ENCODE measurements around the gene BRINP1.
A peak's percentile ranks its signal among the peaks of the same experiment; 100 is the strongest.

Gene BRINP1

DNA sequence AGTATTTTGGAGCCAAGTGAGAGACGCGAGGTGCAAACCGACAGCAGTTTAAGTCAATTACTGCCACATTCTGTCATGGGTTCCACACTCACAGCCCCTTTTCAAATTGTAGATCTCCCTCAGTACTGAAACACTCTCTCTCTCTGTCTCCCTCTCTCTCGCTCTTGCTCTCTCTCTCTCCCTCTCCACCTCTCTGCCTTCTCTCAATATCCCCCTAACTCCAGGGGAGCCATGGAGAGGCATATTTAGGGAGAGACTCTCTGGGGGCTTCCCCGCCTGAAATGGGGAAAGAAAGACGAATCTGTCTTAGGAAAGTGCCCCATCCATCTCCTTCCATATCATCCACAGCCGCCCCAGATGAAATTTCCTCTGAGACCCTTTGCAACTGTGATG, 1.6 kb downstream of the BRINP1 start:
- H3K4me3 ChIP-seq (replicated peaks in 1 of 2; ENCODE audit: low read depth in 2 of 2, low read length in 2 of 2): no peak overlapping the region
- DNase-seq (ENCODE audit: low read depth in 2 of 2): no peak
- TF ChIP-seq, protein P1, sequence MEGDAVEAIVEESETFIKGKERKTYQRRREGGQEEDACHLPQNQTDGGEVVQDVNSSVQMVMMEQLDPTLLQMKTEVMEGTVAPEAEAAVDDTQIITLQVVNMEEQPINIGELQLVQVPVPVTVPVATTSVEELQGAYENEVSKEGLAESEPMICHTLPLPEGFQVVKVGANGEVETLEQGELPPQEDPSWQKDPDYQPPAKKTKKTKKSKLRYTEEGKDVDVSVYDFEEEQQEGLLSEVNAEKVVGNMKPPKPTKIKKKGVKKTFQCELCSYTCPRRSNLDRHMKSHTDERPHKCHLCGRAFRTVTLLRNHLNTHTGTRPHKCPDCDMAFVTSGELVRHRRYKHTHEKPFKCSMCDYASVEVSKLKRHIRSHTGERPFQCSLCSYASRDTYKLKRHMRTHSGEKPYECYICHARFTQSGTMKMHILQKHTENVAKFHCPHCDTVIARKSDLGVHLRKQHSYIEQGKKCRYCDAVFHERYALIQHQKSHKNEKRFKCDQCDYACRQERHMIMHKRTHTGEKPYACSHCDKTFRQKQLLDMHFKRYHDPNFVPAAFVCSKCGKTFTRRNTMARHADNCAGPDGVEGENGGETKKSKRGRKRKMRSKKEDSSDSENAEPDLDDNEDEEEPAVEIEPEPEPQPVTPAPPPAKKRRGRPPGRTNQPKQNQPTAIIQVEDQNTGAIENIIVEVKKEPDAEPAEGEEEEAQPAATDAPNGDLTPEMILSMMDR (IDR thresholded peaks at IDR 0.05; ENCODE audit: low read depth, low read length): no peak

DNA sequence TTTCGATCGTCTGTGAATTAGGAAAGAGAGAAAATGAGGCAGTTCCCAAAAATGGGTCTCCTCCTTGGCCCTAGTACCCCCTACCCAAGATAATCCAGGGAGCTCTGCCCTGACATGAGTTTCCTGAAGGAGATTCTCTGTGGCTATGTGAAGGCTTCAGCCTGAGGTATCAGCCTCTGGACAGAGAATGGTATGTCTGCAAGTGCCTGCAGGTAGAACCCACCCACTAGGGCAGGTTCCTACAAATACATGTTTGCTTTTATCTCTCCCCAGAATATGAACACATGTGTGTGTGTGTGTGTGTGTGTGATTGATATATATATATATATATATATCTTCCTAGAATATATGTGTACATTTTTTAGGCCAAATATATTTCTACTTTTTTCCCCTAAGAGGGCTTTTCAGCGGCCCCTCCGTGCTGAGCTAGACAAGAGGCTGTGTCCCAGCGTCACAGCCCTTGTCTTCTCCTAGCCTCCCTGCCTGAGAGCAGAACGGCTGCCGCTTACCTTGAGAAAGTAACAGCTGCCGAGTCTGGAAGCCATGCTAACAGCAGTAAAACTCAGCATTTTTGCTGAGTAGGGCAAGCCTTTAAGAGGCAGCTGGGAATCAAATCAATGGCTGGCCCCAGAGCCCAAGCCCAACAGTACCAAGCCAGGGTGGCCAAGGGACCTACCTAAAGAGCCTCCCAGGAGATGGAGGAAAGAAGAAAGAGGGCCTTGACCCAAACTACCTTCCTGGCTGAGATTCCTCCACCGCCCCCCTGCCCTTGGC, 2.1 kb downstream of the BRINP1 start:
- TF ChIP-seq, protein P1 (IDR thresholded peaks at IDR 0.05; ENCODE audit: low read depth, low read length): no peak
- DNase-seq (ENCODE audit: low read depth in 2 of 2): no peak
- H3K4me3 ChIP-seq (replicated peaks in 1 of 2; ENCODE audit: low read depth in 2 of 2, low read length in 2 of 2): no peak overlapping the region

GRCh38 chr9:119365291-119366027, 3.8 kb downstream of the BRINP1 start:
- DNase-seq (ENCODE audit: low read depth in 2 of 2): peak; percentile 3 to 47
- H3K4me3 ChIP-seq (replicated peaks in 1 of 2; ENCODE audit: low read depth in 2 of 2, low read length in 2 of 2): no peak overlapping the region
- TF ChIP-seq, protein P1 (IDR thresholded peaks at IDR 0.05; ENCODE audit: low read depth, low read length): peak; percentile 60

- TF ChIP-seq, protein P1 (IDR thresholded peaks at IDR 0.05; ENCODE audit: low read depth, low read length): no peak
- H3K4me3 ChIP-seq (replicated peaks in 1 of 2; ENCODE audit: low read depth in 2 of 2, low read length in 2 of 2): no peak overlapping the region
- DNase-seq (ENCODE audit: low read depth in 2 of 2): no peak
These were observed 9.0 kb downstream of the BRINP1 start for GRCh38 chr9:119360237-119360636.

DNA sequence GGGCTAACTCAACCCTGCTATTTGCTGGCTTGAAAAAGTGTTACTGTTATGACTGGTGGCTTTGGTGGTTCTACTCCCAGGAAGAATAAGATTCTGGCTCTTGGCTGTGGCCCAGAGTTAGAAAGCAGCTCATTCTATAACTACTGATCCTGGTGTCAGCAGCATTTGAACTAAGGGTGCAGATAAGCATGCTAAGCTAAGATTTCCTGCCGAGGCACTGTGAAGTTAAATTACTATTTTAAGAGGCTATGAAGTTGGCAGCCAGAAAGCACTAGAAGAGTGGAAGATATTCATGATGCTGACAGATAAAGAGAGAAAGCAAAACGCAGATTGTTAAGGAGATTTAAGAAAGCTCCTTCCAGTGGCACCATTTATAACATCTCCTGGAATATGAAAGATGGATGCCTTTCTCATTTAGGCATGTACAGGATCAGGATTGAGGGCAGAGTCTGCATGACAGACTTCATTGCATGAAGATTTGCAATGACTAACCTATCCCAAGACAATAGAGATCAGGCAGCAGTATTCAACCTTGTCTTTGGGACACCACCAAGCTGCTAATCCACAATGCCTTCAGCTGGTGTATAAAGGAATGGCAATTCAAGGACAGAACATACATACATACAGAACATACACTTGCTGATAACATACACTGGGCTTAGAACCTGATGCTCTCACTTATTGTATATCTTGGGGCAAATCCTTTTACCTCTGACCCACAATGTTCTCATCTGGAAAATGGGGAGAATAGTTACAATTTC, 11.7 kb downstream of the BRINP1 start:
- DNase-seq (ENCODE audit: low read depth in 2 of 2): no peak
- TF ChIP-seq, protein P1 (IDR thresholded peaks at IDR 0.05; ENCODE audit: low read depth, low read length): no peak
- no peak overlapping the region for H3K4me3 ChIP-seq (replicated peaks in 1 of 2; ENCODE audit: low read depth in 2 of 2, low read length in 2 of 2)

DNA sequence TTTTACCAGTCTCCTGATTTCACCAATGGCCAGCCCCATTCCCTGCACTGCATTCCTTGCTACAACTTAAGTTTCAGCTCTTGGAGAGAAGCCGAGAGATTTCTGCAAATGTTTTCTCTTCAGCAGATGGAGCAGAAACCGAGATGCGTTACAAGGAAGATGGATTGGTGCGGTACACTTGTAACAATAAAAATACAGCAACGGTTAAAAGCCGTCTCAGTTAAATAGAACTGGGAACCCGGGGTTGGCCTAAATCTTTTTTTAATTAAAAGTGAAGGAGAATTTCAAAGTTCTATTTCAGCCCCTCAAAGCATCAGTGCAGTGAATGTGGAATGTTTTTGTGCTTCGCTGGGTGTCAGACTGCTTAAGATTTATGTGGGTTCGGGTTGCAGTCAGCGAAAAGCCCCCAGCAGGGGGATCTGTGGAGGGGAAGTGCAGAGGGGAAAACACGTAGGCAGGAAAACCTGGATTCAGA, 19.8 kb downstream of the BRINP1 start:
- TF ChIP-seq, protein P1 (IDR thresholded peaks at IDR 0.05; ENCODE audit: low read depth, low read length): no peak
- no peak for DNase-seq (ENCODE audit: low read depth in 2 of 2)
- no peak overlapping the region for H3K4me3 ChIP-seq (replicated peaks in 1 of 2; ENCODE audit: low read depth in 2 of 2, low read length in 2 of 2)

Measured in cardiac fibroblast (primary cell).